Prostate gland (tissue), 2 donors: ENCODE results near the gene CLDN24. TPM values are rescaled to one million over a fixed set of nuclear protein-coding genes. Genes with fewer than 3 reads are reported as not detected.

Experiments used
- DNase-seq: peaks from one replicate; pipeline ENCODE4 v3.0.0-alpha.2; 2019; ENCODE audit warnings: low spot score
- H3K27ac ChIP-seq, 2 donors: fragments of 200-600 bp; sonication (generic); 2 replicates each; pipeline ENCODE4 v1.5.1; 2017 to 2019
- H3K27me3 ChIP-seq: fragments of 200-600 bp; sonication (generic); replicated peaks from 2 replicates; pipeline ENCODE4 v1.5.1; 2019; ENCODE audit not compliant: insufficient read depth
- H3K36me3 ChIP-seq, 2 donors: fragments of 200-600 bp; sonication (generic); 1 replicate in 1 of 2; 2 replicates in 1 of 2; pipeline versions ENCODE4 v1.5.1 to v1.8.1; 2017 to 2019
- H3K4me1 ChIP-seq: fragments of 200-600 bp; sonication (generic); replicated peaks from 2 replicates; pipeline ENCODE4 v1.5.1; 2019
- H3K4me3 ChIP-seq, 2 donors: fragments of 200-600 bp; sonication (generic); 2 replicates each; pipeline ENCODE4 v1.5.1; 2017 to 2019
- H3K9me3 ChIP-seq: fragments of 200-600 bp; sonication (generic); 2 replicates; pipeline ENCODE4 v1.5.1; 2017
- POLR2A ChIP-seq: fragments of 450-650 bp; IDR thresholded peaks from one replicate; pipeline ENCODE4 v1.6.1; 2016; ENCODE audit warnings: antibody characterized with exemption, mild to moderate bottlenecking
- POLR2AphosphoS5 ChIP-seq: sonication (generic); formaldehyde crosslinking; IDR thresholded peaks from one replicate; pipeline ENCODE4 v1.6.1; 2017; ENCODE audit warnings: antibody characterized with exemption
- WGBS: methylation state at CpG from one replicate; pipeline ENCODE4 v1.1.5; 2018; 5-methylcytosine and 5-hydroxymethylcytosine counted together
- intact Hi-C: fragments of 100-400 bp; cut with DNase I; formaldehyde crosslinking; loops from one replicate; pipeline ENCODE4 v1.14.2; 2022
- total RNA-seq, 2 donors: library from RNA; depleted of rRNA; stranded (reverse); fragments of >200 nt; gene quantifications; one replicate each; pipeline ENCODE4 v1.1.0, GENCODE V29; 2016
- TF ChIP-seq, protein P1 (sequence below), 4 experiments: fragments of 200-600 bp in 2 of 4; fragments of 450-650 bp in 2 of 4; sonication (generic) in 2 of 4; IDR thresholded peaks; 1 replicate in 3 of 4; 2 replicates in 1 of 4; pipeline ENCODE4 v1.5.1; 2016 to 2019; ENCODE audit warnings: antibody characterized with exemption in 4 of 4, mild to moderate bottlenecking in 2 of 4, moderate library complexity in 2 of 4

Gene CLDN24
- total RNA-seq, 2 donors from 2014 or later: not detected

- H3K27me3 ChIP-seq: no peaks in the 10 kb centered on the region
- 97% methylated on average over 12 of the region's 12 CpGs for WGBS
- H3K4me1 ChIP-seq: no peaks in the 10 kb centered on the region
- DNase-seq: no peak
- TF ChIP-seq POLR2A (no peak), POLR2AphosphoS5 (no peak)
- TF ChIP-seq, protein P1, sequence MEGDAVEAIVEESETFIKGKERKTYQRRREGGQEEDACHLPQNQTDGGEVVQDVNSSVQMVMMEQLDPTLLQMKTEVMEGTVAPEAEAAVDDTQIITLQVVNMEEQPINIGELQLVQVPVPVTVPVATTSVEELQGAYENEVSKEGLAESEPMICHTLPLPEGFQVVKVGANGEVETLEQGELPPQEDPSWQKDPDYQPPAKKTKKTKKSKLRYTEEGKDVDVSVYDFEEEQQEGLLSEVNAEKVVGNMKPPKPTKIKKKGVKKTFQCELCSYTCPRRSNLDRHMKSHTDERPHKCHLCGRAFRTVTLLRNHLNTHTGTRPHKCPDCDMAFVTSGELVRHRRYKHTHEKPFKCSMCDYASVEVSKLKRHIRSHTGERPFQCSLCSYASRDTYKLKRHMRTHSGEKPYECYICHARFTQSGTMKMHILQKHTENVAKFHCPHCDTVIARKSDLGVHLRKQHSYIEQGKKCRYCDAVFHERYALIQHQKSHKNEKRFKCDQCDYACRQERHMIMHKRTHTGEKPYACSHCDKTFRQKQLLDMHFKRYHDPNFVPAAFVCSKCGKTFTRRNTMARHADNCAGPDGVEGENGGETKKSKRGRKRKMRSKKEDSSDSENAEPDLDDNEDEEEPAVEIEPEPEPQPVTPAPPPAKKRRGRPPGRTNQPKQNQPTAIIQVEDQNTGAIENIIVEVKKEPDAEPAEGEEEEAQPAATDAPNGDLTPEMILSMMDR (IDR thresholded peaks at IDR 0.05): no peak
- intact Hi-C loops: no loop called here
- no peaks in the 10 kb centered on the region for H3K36me3 ChIP-seq
- H3K9me3 ChIP-seq: no peaks in the 10 kb centered on the region
- H3K27ac ChIP-seq: no peak overlapping the region
- H3K4me3 ChIP-seq: no peak overlapping the region
Observed at GRCh38 chr4:183348136-183348535, 25.9 kb upstream of the CLDN24 start.

- WGBS: 93% methylated on average over 4 of the region's 4 CpGs
- no peaks in the 10 kb centered on the region for H3K36me3 ChIP-seq
- no peak overlapping the region for H3K4me3 ChIP-seq
- H3K27ac ChIP-seq: no peak overlapping the region
- H3K27me3 ChIP-seq: no peaks in the 10 kb centered on the region
- DNase-seq: no peak
- H3K4me1 ChIP-seq: no peaks in the 10 kb centered on the region
- TF ChIP-seq, protein P1 (IDR thresholded peaks at IDR 0.05): no peak
- H3K9me3 ChIP-seq: no peaks in the 10 kb centered on the region
- intact Hi-C loops: no loop called here
Observed at GRCh38 chr4:183347566-183347965, 25.3 kb upstream of the CLDN24 start.

GRCh38 chr4:183347146-183347545 lies 24.9 kb upstream of the CLDN24 start:
- WGBS: 93% methylated on average over 8 of the region's 8 CpGs
- no peak for DNase-seq
- H3K27ac ChIP-seq: no peak overlapping the region
- H3K9me3 ChIP-seq: no peaks in the 10 kb centered on the region
- no peaks in the 10 kb centered on the region for H3K36me3 ChIP-seq
- H3K4me1 ChIP-seq: no peaks in the 10 kb centered on the region
- intact Hi-C loops: no loop called here
- TF ChIP-seq POLR2AphosphoS5 (no peak), POLR2A (no peak)
- TF ChIP-seq, protein P1 (IDR thresholded peaks at IDR 0.05): no peak
- no peak overlapping the region for H3K4me3 ChIP-seq
- H3K27me3 ChIP-seq: no peaks in the 10 kb centered on the region

GRCh38 chr4:183345261-183345660 lies 23.0 kb upstream of the CLDN24 start:
- Histone ChIP-seq H3K27me3 (no peaks in the 10 kb centered on the region), H3K4me1 (no peaks in the 10 kb centered on the region), H3K9me3 (no peaks in the 10 kb centered on the region), H3K36me3 (no peaks in the 10 kb centered on the region), H3K27ac (no peak overlapping the region), H3K4me3 (no peak overlapping the region)
- no peak for DNase-seq
- 84% methylated on average over 4 of the region's 4 CpGs for WGBS
- no peak for TF ChIP-seq POLR2AphosphoS5
- TF ChIP-seq POLR2A: no peak
- TF ChIP-seq, protein P1 (IDR thresholded peaks at IDR 0.05): no peak
- intact Hi-C loops: no loop called here

DNA sequence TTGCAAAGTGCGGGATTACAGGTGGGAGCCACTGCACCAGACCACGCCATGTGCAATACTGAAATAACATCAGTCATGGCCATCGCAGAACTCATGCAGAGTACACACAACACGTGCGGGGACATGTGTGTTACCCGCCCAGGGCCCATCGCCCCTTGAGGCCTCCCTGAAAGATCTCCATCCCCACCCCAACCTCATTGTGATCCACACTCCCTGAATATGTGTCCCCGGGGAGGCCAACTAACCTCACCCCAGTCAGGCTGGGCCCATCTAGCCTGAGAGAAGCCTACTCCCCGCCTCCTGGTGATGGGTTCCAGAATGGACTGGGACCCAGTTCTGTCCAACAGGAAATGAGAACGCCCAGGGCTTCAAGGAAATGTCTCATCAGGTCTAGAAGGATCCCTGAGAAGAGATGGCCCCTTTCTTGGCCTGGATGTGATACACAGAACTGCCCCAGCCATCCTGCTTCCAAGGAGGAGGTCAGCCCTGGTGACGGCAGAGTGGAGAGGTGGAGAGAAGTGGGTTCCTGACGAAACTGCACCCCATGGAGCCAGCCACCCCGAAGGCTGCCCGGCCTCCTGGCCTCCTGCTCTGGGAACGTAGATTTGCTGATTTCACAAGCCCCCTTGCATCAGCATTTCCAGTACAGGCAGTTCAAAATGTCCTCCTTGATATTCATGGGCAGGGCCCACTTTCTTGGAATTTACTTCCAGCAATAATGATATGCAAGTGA lies 22.5 kb upstream of the CLDN24 start:
- WGBS: 96% methylated on average over 15 of the region's 15 CpGs
- no peaks in the 10 kb centered on the region for H3K36me3 ChIP-seq
- H3K4me1 ChIP-seq: no peaks in the 10 kb centered on the region
- no peaks in the 10 kb centered on the region for H3K9me3 ChIP-seq
- DNase-seq: no peak
- no peak overlapping the region for H3K4me3 ChIP-seq
- H3K27ac ChIP-seq: no peak overlapping the region
- no peaks in the 10 kb centered on the region for H3K27me3 ChIP-seq
- TF ChIP-seq POLR2A: no peak
- TF ChIP-seq, protein P1 (IDR thresholded peaks at IDR 0.05): no peak
- TF ChIP-seq POLR2AphosphoS5: no peak
- intact Hi-C loops: no loop called here
